MCF 10A (cell line): Measurements from ENCODE around the gene PIP4K2A. TPM values are rescaled to one million over a fixed set of nuclear protein-coding genes. Genes with fewer than 3 reads are reported as not detected.

Experiments used
- BruUV-seq: library from RNA; stranded (reverse); fragments of 400-500 nt; replicated peaks from 2 replicates; lab custom pipeline; 2021; lab: Mats Ljungman, UMichigan
- CTCF ChIA-PET: fragments of 300-600 bp; sonication (Branson Sonifier 250); formaldehyde crosslinking; extraction: SDS; loops from one replicate; lab custom pipeline; 2021; ENCODE audit warnings: antibody characterized with exemption, inconsistent platforms; lab: Yijun Ruan, JAX
- POLR2A ChIA-PET: fragments of 300-600, 350-650 bp; sonication (Branson Sonifier 250); formaldehyde crosslinking; extraction: SDS; loops from one replicate; lab custom pipeline; 2020; ENCODE audit warnings: antibody characterized with exemption, inconsistent platforms; lab: Yijun Ruan, JAX
- DNase-seq: peaks from one replicate; pipeline ENCODE4 v3.0.0-alpha.2; 2018; ENCODE audit not compliant: unreplicated experiment
- H3K27ac Mint-ChIP-seq: one replicate; pipeline ENCODE4 v1.8.0; 2022; ENCODE audit warnings: mild to moderate bottlenecking, low read depth, mixed read lengths; ENCODE audit not compliant: unreplicated experiment
- H3K27me3 Mint-ChIP-seq: one replicate; pipeline ENCODE4 v1.8.0; 2022; ENCODE audit warnings: mixed read lengths; ENCODE audit not compliant: insufficient read depth, unreplicated experiment
- H3K36me3 Mint-ChIP-seq: one replicate; pipeline ENCODE4 v1.8.0; 2022; ENCODE audit warnings: mild to moderate bottlenecking, moderate library complexity, mixed read lengths; ENCODE audit not compliant: insufficient read depth, unreplicated experiment
- H3K4me1 Mint-ChIP-seq: one replicate; pipeline ENCODE4 v1.8.0; 2022; ENCODE audit warnings: mixed read lengths; ENCODE audit not compliant: insufficient read depth, unreplicated experiment
- H3K4me3 Mint-ChIP-seq: one replicate; pipeline ENCODE4 v1.8.0; 2022; ENCODE audit warnings: mild to moderate bottlenecking, moderate library complexity, mixed read lengths; ENCODE audit not compliant: unreplicated experiment
- H3K9me3 Mint-ChIP-seq: one replicate; pipeline ENCODE4 v1.8.0; 2022; ENCODE audit warnings: mixed read lengths; ENCODE audit not compliant: unreplicated experiment
- CTCF ChIP-seq: fragments of 200-600 bp; IDR thresholded peaks from one replicate; pipeline ENCODE4 v1.8.0; 2022; ENCODE audit warnings: antibody characterized with exemption, mild to moderate bottlenecking; ENCODE audit not compliant: unreplicated experiment
- intact Hi-C: fragments of 100-400 bp; cut with micrococcal nuclease; formaldehyde crosslinking; loops from 2 replicates; pipeline ENCODE4 v1.14.1; 2022
- total RNA-seq: library from RNA; stranded (reverse); gene quantifications from 2 replicates; pipeline ENCODE4 v1.2.3, GENCODE V29; 2022

PIP4K2A gene
- total RNA-seq, 1 experiment from 2014 or later: 24.2 TPM

- no peak overlapping the region for H3K4me3 Mint-ChIP-seq
Measured at GRCh38 chr10:22618078-22618785, 96.1 kb downstream of the PIP4K2A start.

GRCh38 chr10:22617516-22617915 is 96.9 kb downstream of the PIP4K2A start:
- no peak for DNase-seq
- no peaks in the 10 kb centered on the region for H3K27me3 Mint-ChIP-seq
- intact Hi-C loops: no loop called here
- H3K36me3 Mint-ChIP-seq: no peaks in the 10 kb centered on the region
- H3K4me1 Mint-ChIP-seq: peaks cover 41% of the 10 kb centered on the region
- no peak overlapping the region for H3K4me3 Mint-ChIP-seq
- CTCF ChIA-PET: interaction anchor here (0.7 to 1.1 kb wide), 3 partner anchors 60 to 371 kb away, joined by 3 read pairs; no protein-coding TSS in a partner anchor
- H3K27ac Mint-ChIP-seq: peak overlapping the region; percentile 28
- no TSS peak for BruUV-seq
- POLR2A ChIA-PET: interaction anchor here (2.9 kb wide), 1 partner anchor 13 kb away, joined by 13 read pairs; no protein-coding TSS in a partner anchor
- no peak for TF ChIP-seq CTCF
- H3K9me3 Mint-ChIP-seq: no peaks in the 10 kb centered on the region

More at GRCh38 chr10:22618078-22618785, 96.1 kb downstream of the PIP4K2A start:
- H3K4me1 Mint-ChIP-seq: peaks cover 46% of the 10 kb centered on the region
- TF ChIP-seq CTCF: no peak
- H3K36me3 Mint-ChIP-seq: no peaks in the 10 kb centered on the region
- no peak for DNase-seq
- no peaks in the 10 kb centered on the region for H3K9me3 Mint-ChIP-seq
- no TSS peak for BruUV-seq
- H3K27me3 Mint-ChIP-seq: no peaks in the 10 kb centered on the region
- peak overlapping the region; percentile 28 for H3K27ac Mint-ChIP-seq
- intact Hi-C loops: no loop called here
- CTCF ChIA-PET: no interaction called here
- POLR2A ChIA-PET: interaction anchor here (0.5 to 3.6 kb wide), 7 partner anchors 12 to 302 kb away, joined by 3 to 19 read pairs (median 4); partner anchors contain the start of genes COMMD3 and PIP4K2A

- Mint-ChIP-seq H3K4me1 (peaks cover 41% of the 10 kb centered on the region), H3K27ac (no peak overlapping the region), H3K27me3 (no peaks in the 10 kb centered on the region), H3K36me3 (no peaks in the 10 kb centered on the region), H3K9me3 (no peaks in the 10 kb centered on the region), H3K4me3 (no peak overlapping the region)
- no TSS peak for BruUV-seq
- DNase-seq: no peak
- intact Hi-C loops: no loop called here
- ChIA-PET POLR2A (interaction anchor here (2.9 kb wide), 1 partner anchor 13 kb away, joined by 13 read pairs; no protein-coding TSS in a partner anchor), CTCF (interaction anchor here (0.6 to 1.7 kb wide), 8 partner anchors 22 to 372 kb away, joined by 3 to 5 read pairs (median 4); no protein-coding TSS in a partner anchor)
- no peak for TF ChIP-seq CTCF
Measured at GRCh38 chr10:22617051-22617450, 97.3 kb downstream of the PIP4K2A start.

- ChIA-PET CTCF (interaction anchor here (0.7 to 1.7 kb wide), 6 partner anchors 42 to 381 kb away, joined by 3 to 5 read pairs (median 4); no protein-coding TSS in a partner anchor), POLR2A (interaction anchor here (0.6 to 2.9 kb wide), 5 partner anchors 10 to 1495 kb away, joined by 3 to 13 read pairs (median 3); no protein-coding TSS in a partner anchor)
- H3K27me3 Mint-ChIP-seq: no peaks in the 10 kb centered on the region
- TF ChIP-seq CTCF: no peak
- intact Hi-C loops: no loop called here
- peak overlapping the region; percentile 88 for H3K27ac Mint-ChIP-seq
- no peaks in the 10 kb centered on the region for H3K36me3 Mint-ChIP-seq
- peaks cover 39% of the 10 kb centered on the region for H3K4me1 Mint-ChIP-seq
- no peaks in the 10 kb centered on the region for H3K9me3 Mint-ChIP-seq
- peak overlapping the region; percentile 79 for H3K4me3 Mint-ChIP-seq
- DNase-seq: peak; percentile 82
- no TSS peak for BruUV-seq
Measured at GRCh38 chr10:22615819-22616499, 98.4 kb downstream of the PIP4K2A start.
